HUES48 (cell line): Measurements from ENCODE around the gene PDGFC.

Experiments used
- H3K27ac ChIP-seq: one replicate; pipeline ENCODE4 v1.7.0; 2013; ENCODE audit warnings: low read depth, low read length, inconsistent platforms
- H3K27me3 ChIP-seq: 2 replicates; pipeline ENCODE4 v1.6.1; 2013; ENCODE audit warnings: mild to moderate bottlenecking, low read length; ENCODE audit not compliant: control insufficient read depth, insufficient read depth
- H3K36me3 ChIP-seq: 2 replicates; pipeline ENCODE4 v1.6.1; 2013; ENCODE audit warnings: low read length; ENCODE audit not compliant: control insufficient read depth, insufficient read depth
- H3K4me1 ChIP-seq: 2 replicates; pipeline ENCODE4 v1.6.1; 2013; ENCODE audit warnings: mild to moderate bottlenecking, low read length; ENCODE audit not compliant: control insufficient read depth, insufficient read depth
- H3K4me3 ChIP-seq: 2 replicates; pipeline ENCODE4 v1.5.1; 2013; ENCODE audit warnings: mild to moderate bottlenecking, low read depth, low read length
- H3K9ac ChIP-seq: 2 replicates; pipeline ENCODE4 v1.6.1; 2013; ENCODE audit warnings: mild to moderate bottlenecking, low read depth, low read length, moderate library complexity
- H3K9me3 ChIP-seq: 2 replicates; pipeline ENCODE4 v1.6.1; 2013; ENCODE audit warnings: low read length; ENCODE audit not compliant: control insufficient read depth, insufficient read depth

PDGFC gene

GRCh38 chr4:156950948-156951347, 20.7 kb downstream of the PDGFC start:
- H3K4me3 ChIP-seq = no peak overlapping the region
- H3K27ac ChIP-seq = no peak overlapping the region
- H3K4me1 ChIP-seq = peaks cover 31% of the 10 kb centered on the region; the same call in 1 of the 2 replicates
- no peaks in the 10 kb centered on the region for H3K36me3 ChIP-seq
- no peaks in the 10 kb centered on the region for H3K27me3 ChIP-seq
- H3K9ac ChIP-seq = no peak overlapping the region
- no peaks in the 10 kb centered on the region for H3K9me3 ChIP-seq

GRCh38 chr4:156950090-156950489, 21.5 kb downstream of the PDGFC start:
- Histone ChIP-seq H3K27ac (no peak overlapping the region), H3K36me3 (no peaks in the 10 kb centered on the region), H3K27me3 (no peaks in the 10 kb centered on the region), H3K4me3 (no peak overlapping the region), H3K4me1 (peaks cover 31% of the 10 kb centered on the region; the same call in 1 of the 2 replicates), H3K9ac (no peak overlapping the region), H3K9me3 (no peaks in the 10 kb centered on the region)

- Histone ChIP-seq H3K9me3 (no peaks in the 10 kb centered on the region), H3K4me1 (peaks cover 31% of the 10 kb centered on the region; the same call in 1 of the 2 replicates), H3K27me3 (no peaks in the 10 kb centered on the region), H3K9ac (no peak overlapping the region), H3K27ac (no peak overlapping the region), H3K36me3 (no peaks in the 10 kb centered on the region), H3K4me3 (no peak overlapping the region)
Measured at GRCh38 chr4:156949373-156949814, 22.2 kb downstream of the PDGFC start.

GRCh38 chr4:156948738-156949137, 22.9 kb downstream of the PDGFC start:
- Histone ChIP-seq H3K4me1 (peaks cover 28% of the 10 kb centered on the region), H3K9ac (no peak overlapping the region), H3K27me3 (no peaks in the 10 kb centered on the region), H3K27ac (no peak overlapping the region), H3K4me3 (no peak overlapping the region), H3K36me3 (no peaks in the 10 kb centered on the region), H3K9me3 (no peaks in the 10 kb centered on the region)

- peaks cover 29% of the 10 kb centered on the region for H3K4me1 ChIP-seq
Measured at GRCh38 chr4:156948133-156948532, 23.5 kb downstream of the PDGFC start.

GRCh38 chr4:156946516-156947424, 24.8 kb downstream of the PDGFC start:
- peak overlapping the region; percentile 12; the same call in 1 of the 2 replicates for H3K9ac ChIP-seq
- no peaks in the 10 kb centered on the region for H3K27me3 ChIP-seq
- no peaks in the 10 kb centered on the region for H3K9me3 ChIP-seq
- peaks cover 29% of the 10 kb centered on the region for H3K4me1 ChIP-seq
- H3K4me3 ChIP-seq = no peak overlapping the region
- no peaks in the 10 kb centered on the region for H3K36me3 ChIP-seq
- peak overlapping the region; percentile 27 for H3K27ac ChIP-seq

More at GRCh38 chr4:156948133-156948532, 23.5 kb downstream of the PDGFC start:
- Histone ChIP-seq H3K36me3 (no peaks in the 10 kb centered on the region), H3K27ac (no peak overlapping the region), H3K9ac (no peak overlapping the region), H3K4me3 (no peak overlapping the region), H3K9me3 (no peaks in the 10 kb centered on the region), H3K27me3 (no peaks in the 10 kb centered on the region)

GRCh38 chr4:156945532-156945931, 26.1 kb downstream of the PDGFC start:
- Histone ChIP-seq H3K9me3 (no peaks in the 10 kb centered on the region), H3K36me3 (no peaks in the 10 kb centered on the region), H3K4me3 (no peak overlapping the region), H3K27ac (no peak overlapping the region), H3K9ac (no peak overlapping the region), H3K4me1 (peaks cover 34% of the 10 kb centered on the region), H3K27me3 (no peaks in the 10 kb centered on the region)

GRCh38 chr4:156942991-156943390, 28.6 kb downstream of the PDGFC start:
- Histone ChIP-seq H3K9ac (no peak overlapping the region), H3K4me1 (peaks cover 23% of the 10 kb centered on the region), H3K4me3 (no peak overlapping the region), H3K27ac (no peak overlapping the region), H3K9me3 (no peaks in the 10 kb centered on the region), H3K36me3 (no peaks in the 10 kb centered on the region), H3K27me3 (no peaks in the 10 kb centered on the region)

- H3K27ac ChIP-seq = peak overlapping the region; percentile 52
- no peak overlapping the region for H3K4me3 ChIP-seq
Measured at GRCh38 chr4:156941940-156942548, 29.6 kb downstream of the PDGFC start.

GRCh38 chr4:156939801-156940200, 31.8 kb downstream of the PDGFC start:
- no peak overlapping the region for H3K27ac ChIP-seq
- no peaks in the 10 kb centered on the region for H3K9me3 ChIP-seq
- H3K27me3 ChIP-seq = no peaks in the 10 kb centered on the region
- H3K36me3 ChIP-seq = no peaks in the 10 kb centered on the region
- no peak overlapping the region for H3K9ac ChIP-seq
- no peak overlapping the region for H3K4me3 ChIP-seq
- H3K4me1 ChIP-seq = peaks cover 23% of the 10 kb centered on the region

More at GRCh38 chr4:156941940-156942548, 29.6 kb downstream of the PDGFC start:
- peak overlapping the region; percentile 49; the same call in 1 of the 2 replicates for H3K9ac ChIP-seq
- no peaks in the 10 kb centered on the region for H3K9me3 ChIP-seq
- H3K36me3 ChIP-seq = no peaks in the 10 kb centered on the region
- H3K27me3 ChIP-seq = no peaks in the 10 kb centered on the region
- peaks cover 23% of the 10 kb centered on the region for H3K4me1 ChIP-seq

GRCh38 chr4:156939139-156939538, 32.5 kb downstream of the PDGFC start:
- Histone ChIP-seq H3K27me3 (no peaks in the 10 kb centered on the region), H3K4me3 (no peak overlapping the region), H3K27ac (no peak overlapping the region), H3K9ac (no peak overlapping the region), H3K4me1 (peaks cover 23% of the 10 kb centered on the region), H3K9me3 (no peaks in the 10 kb centered on the region), H3K36me3 (no peaks in the 10 kb centered on the region)
